HG02943 (cell line): ENCODE results near the gene EFNA5.

Experiments
- ATAC-seq: cut with Tn5 transposase; IDR thresholded peaks from one replicate; pipeline ENCODE4 v1.9.1; 2021; ENCODE audit warnings: mild to moderate bottlenecking, low read depth, moderate library complexity; ENCODE audit not compliant: unreplicated experiment

Gene EFNA5

DNA sequence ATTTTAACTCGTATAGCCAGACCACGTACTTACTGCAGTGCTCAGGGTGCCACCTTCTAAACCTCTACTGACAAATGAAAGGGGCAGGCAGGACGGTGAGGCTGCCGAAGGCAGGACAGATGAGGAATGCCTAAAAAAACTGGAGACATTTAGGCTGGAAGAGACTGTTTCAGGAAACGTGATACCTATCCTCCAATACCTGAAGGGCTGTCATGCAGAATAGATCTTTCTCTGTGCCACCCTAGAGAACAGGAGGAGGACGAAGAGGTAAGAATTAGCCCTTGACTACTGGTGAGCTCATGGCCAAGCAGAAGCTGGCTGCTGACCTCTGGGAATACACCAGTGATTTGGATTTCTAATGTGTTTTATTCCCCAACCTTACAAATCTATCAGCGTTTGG lies 139.4 kb downstream of the EFNA5 start:
- ATAC-seq, result no peak

- ATAC-seq, result no peak
Observed at GRCh38 chr5:107529618-107530017, 141.1 kb downstream of the EFNA5 start.

DNA sequence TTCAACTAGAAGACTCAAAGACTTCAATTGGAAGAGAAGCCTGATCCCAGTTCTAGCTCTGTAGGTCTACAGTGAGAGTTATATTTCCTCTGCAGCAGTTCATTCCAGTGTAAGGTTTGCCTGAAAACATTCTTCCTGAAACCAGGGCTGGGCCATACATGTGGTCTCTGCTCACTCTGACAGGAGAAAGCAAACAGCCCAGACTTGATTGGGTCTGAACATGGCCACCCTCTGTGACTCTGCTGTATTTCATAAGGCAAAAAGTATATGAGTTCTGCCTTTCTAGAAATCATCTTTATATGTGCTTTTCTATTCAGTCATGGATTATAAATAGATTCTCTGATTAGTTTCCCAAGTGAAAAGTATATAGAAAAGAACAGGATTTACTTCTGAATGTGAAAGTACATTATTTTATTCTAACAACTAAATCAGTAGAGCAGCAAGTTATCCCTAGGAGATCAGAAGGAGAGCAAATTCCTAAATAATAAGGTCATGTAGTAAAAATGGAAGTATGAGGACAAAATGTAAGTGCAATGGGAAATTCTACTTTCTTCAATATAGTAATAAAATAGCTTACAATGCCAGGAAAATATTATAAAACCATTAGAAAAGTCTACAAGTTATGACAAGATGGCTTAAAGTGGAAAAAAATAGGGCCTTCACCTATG lies 144.3 kb downstream of the EFNA5 start:
- no peak for ATAC-seq

DNA sequence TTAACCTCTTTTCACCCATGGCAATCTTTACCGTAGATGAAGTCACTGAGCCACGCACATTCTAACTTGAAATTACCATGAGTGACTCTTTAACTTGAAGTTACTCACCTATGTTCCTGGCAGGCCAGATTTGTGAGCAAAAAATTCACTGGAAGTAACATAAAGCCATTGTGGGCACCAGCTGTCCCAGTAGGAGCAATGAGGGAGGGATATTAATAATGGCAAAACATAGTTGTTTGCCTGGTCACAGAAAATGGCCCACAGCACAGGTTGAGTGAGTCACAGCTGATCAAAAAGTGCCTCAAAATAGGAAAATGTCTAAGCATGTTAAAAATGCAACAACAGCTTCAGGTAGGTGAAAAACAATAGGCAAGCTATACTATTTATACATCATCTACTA lies 146.6 kb downstream of the EFNA5 start:
- ATAC-seq, result no peak

DNA sequence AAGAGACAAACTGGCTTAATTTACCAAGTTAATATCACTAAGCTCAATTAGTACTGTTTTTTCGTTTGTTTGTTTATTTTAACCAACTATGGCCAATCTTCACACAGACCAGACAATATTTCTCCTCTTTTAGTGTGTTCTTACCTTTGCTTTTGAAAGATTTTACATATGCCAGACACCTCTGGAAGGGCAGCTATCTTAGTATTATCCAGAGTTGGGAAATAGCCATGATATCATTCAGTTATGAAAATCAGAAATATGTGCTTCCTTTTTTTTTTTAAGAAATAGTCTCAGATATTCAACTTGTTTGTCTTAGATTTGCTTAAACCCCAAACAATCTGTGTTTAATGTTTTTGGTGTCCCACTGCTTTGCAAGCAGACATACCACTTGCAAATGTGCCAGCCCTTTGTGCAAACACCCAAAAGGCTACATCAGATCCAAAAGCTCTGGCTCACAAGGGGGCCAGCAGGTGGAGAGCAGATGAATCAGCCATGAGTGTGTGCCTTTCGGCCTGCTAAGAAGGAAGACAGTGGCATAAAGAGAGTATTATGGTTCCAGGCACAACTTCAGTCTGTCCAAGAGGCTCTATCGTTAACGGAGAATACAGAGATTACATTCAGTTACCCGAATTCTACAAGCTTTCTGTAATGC lies 147.6 kb downstream of the EFNA5 start:
- no peak for ATAC-seq

GRCh38 chr5:107522456-107522855 lies 148.3 kb downstream of the EFNA5 start:
- ATAC-seq, result no peak

DNA sequence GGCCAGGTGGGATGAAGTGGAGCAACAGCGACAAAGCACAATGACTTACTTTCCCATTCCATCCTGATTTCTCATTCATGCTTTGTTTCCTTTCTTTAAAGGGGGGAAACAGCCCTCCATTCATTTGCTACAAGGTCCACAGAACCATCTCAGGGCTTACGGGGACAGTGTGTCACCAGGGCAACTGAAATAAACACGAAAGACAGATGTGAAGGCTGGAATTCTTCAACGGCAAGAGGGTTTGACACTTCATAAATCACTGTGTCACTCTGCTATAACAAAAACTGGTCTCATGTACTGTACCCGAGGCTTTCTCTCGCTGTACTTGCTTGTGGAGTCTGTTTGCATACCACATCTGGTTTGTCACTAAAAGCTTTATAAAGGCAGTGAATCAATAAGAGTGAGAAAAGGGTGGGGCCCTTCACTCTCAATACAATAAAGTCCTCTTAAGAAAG lies 150.8 kb downstream of the EFNA5 start:
- peak; percentile 59 for ATAC-seq

DNA sequence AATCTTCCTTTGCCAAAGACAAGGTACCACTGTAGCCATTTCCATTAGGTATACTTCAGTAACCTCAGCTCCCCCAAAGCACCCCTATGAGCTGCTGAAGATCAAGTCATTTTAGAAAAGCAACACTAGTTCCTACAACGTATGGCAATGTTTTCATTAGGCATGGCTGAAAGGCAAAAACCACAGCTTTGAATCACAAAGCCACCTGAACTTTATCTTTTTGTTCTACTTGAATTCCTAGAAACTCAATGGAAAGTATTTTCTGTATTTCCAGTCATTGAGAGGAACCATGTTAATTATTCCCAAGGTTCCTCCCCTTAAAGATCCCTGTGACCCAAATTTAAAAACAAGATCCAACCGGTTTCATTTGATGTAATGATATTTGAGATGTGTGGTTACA lies 152.1 kb downstream of the EFNA5 start:
- ATAC-seq, result no peak

GRCh38 chr5:107518190-107518589 lies 152.5 kb downstream of the EFNA5 start:
- ATAC-seq, result no peak

DNA sequence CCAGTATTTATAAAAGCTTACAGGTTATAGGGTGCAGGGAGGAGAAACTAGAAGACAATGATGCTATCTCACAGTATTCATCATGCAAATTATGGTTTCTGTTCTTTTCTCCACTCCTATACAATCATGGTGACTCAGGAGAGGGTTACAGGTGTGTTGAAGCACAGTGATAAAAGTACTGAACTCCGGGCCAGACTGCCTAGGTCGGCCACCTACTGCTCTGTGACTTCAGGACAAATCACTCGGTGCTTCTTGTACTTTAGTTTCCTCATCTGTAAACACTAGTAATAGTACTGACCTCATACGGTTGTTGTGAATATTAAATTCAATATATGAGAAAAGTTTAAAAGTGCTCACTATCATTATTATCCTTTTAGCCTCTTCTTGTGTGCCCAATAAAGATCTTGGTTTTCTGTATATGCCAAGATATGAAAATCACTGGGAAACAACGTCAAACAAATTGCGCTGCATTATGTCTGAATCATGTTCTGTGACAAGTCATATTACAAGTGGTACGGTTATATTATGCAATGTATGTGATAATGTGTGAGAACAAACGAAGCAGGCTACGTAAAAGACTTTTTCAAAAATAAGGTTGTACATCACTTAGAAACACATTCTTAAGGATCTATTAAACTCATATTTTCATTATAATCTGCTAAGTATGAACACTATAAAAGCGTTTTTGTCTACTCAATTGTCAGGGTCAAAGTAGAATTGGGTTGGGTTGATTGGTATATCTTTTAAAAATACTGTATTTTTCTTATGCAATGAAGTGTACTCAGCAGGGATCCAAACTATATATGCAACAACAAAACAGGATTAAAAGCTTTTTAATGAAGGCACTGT lies 153.3 kb downstream of the EFNA5 start:
- no peak for ATAC-seq

- no peak for ATAC-seq
Observed at GRCh38 chr5:107516452-107517184, 154.1 kb downstream of the EFNA5 start.

GRCh38 chr5:107515521-107516080 lies 155.1 kb downstream of the EFNA5 start:
- no peak for ATAC-seq

DNA sequence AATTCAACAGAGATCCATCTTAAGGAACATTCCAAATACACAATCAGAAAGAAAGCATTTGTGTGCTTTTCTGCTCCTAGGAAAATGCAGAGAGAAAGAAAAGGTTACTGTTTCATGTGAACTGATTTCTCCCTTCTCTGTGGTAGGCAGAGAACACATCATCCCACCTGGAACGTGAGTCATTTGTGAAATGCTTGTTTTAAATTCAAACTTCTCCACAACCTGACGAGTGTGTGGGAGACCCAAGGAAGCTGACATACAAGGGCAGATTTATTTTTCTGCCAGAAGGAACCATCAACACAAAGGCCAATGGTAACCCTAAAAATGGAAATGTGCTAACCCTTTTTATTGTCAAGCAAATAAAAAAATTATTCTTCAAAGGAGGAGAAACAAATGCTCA lies 156.4 kb downstream of the EFNA5 start:
- no peak for ATAC-seq

- ATAC-seq, result no peak
Observed at GRCh38 chr5:107513337-107514085, 157.2 kb downstream of the EFNA5 start.

DNA sequence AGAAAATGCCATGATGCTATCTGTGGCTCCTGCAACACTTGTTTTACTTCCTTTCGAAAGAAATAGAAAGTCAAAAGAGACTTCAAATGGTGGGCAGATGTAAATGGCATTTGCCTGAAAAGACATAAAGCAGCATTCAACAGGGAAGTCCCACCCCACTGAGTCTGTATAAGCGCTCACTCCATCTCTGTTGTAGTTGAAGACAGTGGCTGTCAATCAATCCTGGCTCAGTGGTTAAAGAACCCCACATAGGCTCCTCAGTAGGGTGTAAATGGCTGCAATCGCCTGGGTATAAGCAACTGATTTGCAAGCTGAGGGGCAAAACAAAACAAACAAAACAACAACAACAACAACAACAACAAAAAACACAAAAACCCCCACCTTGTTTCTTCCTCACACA lies 158.7 kb downstream of the EFNA5 start:
- ATAC-seq, result no peak

- no peak for ATAC-seq
Observed at GRCh38 chr5:107510125-107510524, 160.6 kb downstream of the EFNA5 start.

- no peak for ATAC-seq
Observed at GRCh38 chr5:107508097-107508496, 162.6 kb downstream of the EFNA5 start.

DNA sequence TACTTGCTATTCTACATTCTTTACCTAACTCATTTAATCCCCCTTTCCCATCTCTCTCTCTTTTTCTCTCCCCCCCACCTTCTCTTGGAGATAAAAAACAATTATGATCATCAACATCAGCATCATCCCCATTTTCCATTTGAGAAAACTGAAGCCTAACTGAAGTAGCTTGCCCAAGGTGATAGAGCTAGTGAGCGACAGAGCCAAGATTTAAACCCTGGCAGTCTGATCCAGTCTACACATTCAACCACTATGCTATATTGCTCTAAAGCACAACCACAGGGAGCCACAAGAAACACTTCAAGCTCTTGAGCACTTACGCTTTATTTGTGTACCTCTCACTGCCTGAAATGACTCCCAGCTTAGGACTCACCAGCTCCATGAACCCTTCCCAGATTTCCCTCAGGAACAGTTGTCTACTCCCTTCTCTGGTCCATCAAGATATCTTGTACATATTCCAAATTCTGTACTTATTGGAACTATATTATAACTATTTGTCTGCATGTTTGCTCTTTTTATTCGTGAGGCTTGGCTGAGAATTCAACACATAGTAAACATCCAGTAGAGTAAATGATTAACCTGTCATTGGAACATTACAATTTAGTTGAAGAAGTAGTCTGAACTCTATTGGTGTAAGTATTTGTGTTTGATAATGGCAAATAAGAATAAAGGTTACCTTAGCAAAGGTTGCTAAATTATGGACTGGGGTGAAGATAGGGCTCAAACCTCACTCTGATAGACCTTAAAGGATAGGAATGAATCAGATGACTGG lies 164.8 kb downstream of the EFNA5 start:
- no peak for ATAC-seq

GRCh38 chr5:107504424-107504823 lies 166.3 kb downstream of the EFNA5 start:
- ATAC-seq, result no peak
